Gastroesophageal sphincter (tissue), 3 donors: ENCODE measurements around the gene MR1.

Experiments used
- CTCF ChIP-seq, 4 experiments: fragments of 200-600 bp in 2 of 4; fragments of 450-650 bp in 2 of 4; sonication (generic) in 1 of 4; IDR thresholded peaks; one replicate each; pipeline ENCODE4 v1.5.1; 2017 to 2019; ENCODE audit warnings: antibody characterized with exemption in 4 of 4, mild to moderate bottlenecking in 2 of 4, moderate library complexity in 2 of 4
- POLR2A ChIP-seq, 2 donors: fragments of 450-650 bp; IDR thresholded peaks; one replicate each; pipeline ENCODE4 v1.6.1; 2017; ENCODE audit warnings: antibody characterized with exemption in 2 of 2, mild to moderate bottlenecking in 2 of 2, moderate library complexity in 1 of 2

GRCh38 chr1:181061487-181061886 is 27.7 kb downstream of the MR1 start:
- no peak for TF ChIP-seq CTCF (IDR thresholded peaks at IDR 0.05)
- TF ChIP-seq POLR2A (IDR thresholded peaks at IDR 0.05) = no peak
